HL-60 (cell line): ENCODE results near the gene RAB26.

Source experiments
- DNase-seq, 2 experiments: peaks; one replicate each; pipeline ENCODE4 v3.0.0-alpha.2; 2010 to 2020; ENCODE audit warnings: low read depth in 1 of 2, low spot score in 1 of 2
- H3K27ac ChIP-seq: fragments of 250-450 bp; sonication (Bioruptor Pico); replicated peaks from 2 replicates; pipeline ENCODE4 v1.5.1; 2020; ENCODE audit warnings: mild to moderate bottlenecking, moderate library complexity
- H3K27me3 ChIP-seq: fragments of 250-450 bp; sonication (Bioruptor Pico); 2 replicates; pipeline ENCODE4 v1.5.1; 2021; ENCODE audit warnings: mild to moderate bottlenecking, moderate library complexity; ENCODE audit not compliant: insufficient read depth, poor library complexity, severe bottlenecking
- H3K4me3 ChIP-seq: replicated peaks from 2 replicates; pipeline ENCODE4 v1.5.1; 2011; ENCODE audit warnings: mild to moderate bottlenecking, control low read depth, low read length; ENCODE audit not compliant: insufficient read depth
- CTCF ChIP-seq: IDR thresholded peaks from one replicate; pipeline ENCODE4 v1.5.1; 2011; ENCODE audit warnings: low read length, control low read depth, inconsistent platforms; ENCODE audit not compliant: insufficient read depth
- GABPA ChIP-seq: IDR thresholded peaks from 2 replicates; pipeline ENCODE4 v1.6.1; 2012; ENCODE audit warnings: low read depth
- POLR2AphosphoS5 ChIP-seq: IDR thresholded peaks from 2 replicates; pipeline ENCODE4 v1.6.1; 2012; ENCODE audit warnings: low read depth
- SPI1 ChIP-seq: IDR thresholded peaks from 2 replicates; pipeline ENCODE4 v1.6.1; 2012; ENCODE audit warnings: low read depth, mild to moderate bottlenecking, borderline replicate concordance
- TF ChIP-seq, protein P1 (sequence below): IDR thresholded peaks from 2 replicates; pipeline ENCODE4 v1.6.1; 2012; ENCODE audit warnings: low read depth; ENCODE audit not compliant: insufficient replicate concordance

The RAB26 gene

GRCh38 chr16:2161911-2162310, 13.5 kb downstream of the RAB26 start:
- Histone ChIP-seq H3K27me3 (no peaks in the 10 kb centered on the region), H3K27ac (no peak overlapping the region), H3K4me3 (no peak overlapping the region)
- no peak for DNase-seq
- TF ChIP-seq, protein P1, sequence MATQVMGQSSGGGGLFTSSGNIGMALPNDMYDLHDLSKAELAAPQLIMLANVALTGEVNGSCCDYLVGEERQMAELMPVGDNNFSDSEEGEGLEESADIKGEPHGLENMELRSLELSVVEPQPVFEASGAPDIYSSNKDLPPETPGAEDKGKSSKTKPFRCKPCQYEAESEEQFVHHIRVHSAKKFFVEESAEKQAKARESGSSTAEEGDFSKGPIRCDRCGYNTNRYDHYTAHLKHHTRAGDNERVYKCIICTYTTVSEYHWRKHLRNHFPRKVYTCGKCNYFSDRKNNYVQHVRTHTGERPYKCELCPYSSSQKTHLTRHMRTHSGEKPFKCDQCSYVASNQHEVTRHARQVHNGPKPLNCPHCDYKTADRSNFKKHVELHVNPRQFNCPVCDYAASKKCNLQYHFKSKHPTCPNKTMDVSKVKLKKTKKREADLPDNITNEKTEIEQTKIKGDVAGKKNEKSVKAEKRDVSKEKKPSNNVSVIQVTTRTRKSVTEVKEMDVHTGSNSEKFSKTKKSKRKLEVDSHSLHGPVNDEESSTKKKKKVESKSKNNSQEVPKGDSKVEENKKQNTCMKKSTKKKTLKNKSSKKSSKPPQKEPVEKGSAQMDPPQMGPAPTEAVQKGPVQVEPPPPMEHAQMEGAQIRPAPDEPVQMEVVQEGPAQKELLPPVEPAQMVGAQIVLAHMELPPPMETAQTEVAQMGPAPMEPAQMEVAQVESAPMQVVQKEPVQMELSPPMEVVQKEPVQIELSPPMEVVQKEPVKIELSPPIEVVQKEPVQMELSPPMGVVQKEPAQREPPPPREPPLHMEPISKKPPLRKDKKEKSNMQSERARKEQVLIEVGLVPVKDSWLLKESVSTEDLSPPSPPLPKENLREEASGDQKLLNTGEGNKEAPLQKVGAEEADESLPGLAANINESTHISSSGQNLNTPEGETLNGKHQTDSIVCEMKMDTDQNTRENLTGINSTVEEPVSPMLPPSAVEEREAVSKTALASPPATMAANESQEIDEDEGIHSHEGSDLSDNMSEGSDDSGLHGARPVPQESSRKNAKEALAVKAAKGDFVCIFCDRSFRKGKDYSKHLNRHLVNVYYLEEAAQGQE, result no peak
- TF ChIP-seq SPI1 (no peak), GABPA (no peak), POLR2AphosphoS5 (no peak), CTCF (no peak)

GRCh38 chr16:2162676-2163118, 14.3 kb downstream of the RAB26 start:
- Histone ChIP-seq H3K4me3 (no peak overlapping the region), H3K27me3 (no peaks in the 10 kb centered on the region), H3K27ac (no peak overlapping the region)
- no peak for DNase-seq
- TF ChIP-seq POLR2AphosphoS5 (no peak), SPI1 (no peak), CTCF (no peak)
- TF ChIP-seq, protein P1, result no peak

DNA sequence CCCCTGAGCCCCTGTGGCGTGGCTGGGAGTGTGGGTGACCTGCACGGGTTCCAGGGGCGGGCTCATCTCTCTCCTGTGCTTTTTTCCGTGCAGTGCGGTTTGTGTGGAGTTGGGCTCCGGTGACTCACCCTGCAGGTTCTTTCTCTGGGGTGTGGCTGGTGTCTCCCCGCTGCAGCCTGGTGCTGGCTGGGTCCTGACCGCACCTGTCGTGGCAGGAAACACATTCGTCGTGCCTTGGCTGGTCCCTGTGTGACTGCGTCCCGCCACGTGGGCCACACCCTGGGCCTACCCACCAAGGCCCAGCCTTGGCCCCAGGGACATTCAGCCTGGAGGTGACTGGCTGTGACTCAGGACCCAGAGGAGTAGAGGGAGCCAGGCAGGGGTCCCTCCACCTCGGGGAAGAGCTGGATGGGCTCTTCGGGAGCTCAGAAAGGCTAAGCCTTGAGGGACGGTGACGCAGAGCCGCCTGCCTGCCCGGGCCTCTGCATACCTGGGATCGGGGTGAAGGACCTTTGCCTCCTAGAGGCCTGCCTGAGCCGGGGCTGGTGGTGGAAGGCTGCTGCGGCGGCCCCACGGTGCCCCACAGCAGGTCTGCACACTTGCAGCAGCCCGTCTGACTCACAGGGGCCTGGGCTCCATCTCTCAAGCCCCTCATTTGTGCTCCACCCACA, 14.9 kb downstream of the RAB26 start:
- Histone ChIP-seq H3K4me3 (no peak overlapping the region), H3K27ac (no peak overlapping the region), H3K27me3 (no peaks in the 10 kb centered on the region)
- TF ChIP-seq SPI1 (no peak), GABPA (no peak), POLR2AphosphoS5 (no peak), CTCF (no peak)
- TF ChIP-seq, protein P1, result no peak
- DNase-seq, result no peak
